Left kidney (tissue), 2 donors: ENCODE results near the gene OMP. TPM values are rescaled to one million over a fixed set of nuclear protein-coding genes. Genes with fewer than 3 reads are reported as not detected.

Experiments used
- DNase-seq: peaks from one replicate; pipeline ENCODE4 v3.0.0-alpha.2; 2013
- polyA plus RNA-seq: library from polyadenylated mRNA; unstranded; fragments of 120-200 nt; gene quantifications from one replicate; pipeline ENCODE4 v1.2.1, GENCODE V29; 2013; ENCODE audit not compliant: insufficient read length

OMP gene
- polyA plus RNA-seq, 1 donor = not detected

DNA sequence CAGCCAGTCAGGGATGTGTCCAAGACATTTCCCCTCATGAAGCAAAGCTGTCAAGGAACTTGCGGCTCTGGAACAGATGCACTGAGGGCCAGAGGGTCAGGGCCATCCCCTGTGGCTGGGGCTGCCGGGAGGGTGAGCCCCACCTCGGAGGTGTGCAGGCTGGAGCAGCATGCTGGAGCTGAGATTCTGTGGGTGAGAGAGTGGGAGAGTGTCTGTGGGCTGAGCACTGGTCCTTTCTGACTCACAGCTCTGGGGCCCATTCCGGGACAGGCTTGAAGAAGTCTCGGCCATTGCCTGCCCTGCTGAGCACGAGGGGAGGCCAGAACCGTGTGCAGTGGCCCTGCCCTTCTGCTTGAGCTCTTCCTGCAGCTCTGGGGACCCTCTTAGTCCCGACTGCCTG lies 2.1 kb downstream of the OMP start:
- no peak for DNase-seq

GRCh38 chr11:77106321-77106720 lies 3.7 kb downstream of the OMP start:
- DNase-seq = no peak

- DNase-seq = no peak
These were observed 4.1 kb downstream of the OMP start for GRCh38 chr11:77106759-77107158.

DNA sequence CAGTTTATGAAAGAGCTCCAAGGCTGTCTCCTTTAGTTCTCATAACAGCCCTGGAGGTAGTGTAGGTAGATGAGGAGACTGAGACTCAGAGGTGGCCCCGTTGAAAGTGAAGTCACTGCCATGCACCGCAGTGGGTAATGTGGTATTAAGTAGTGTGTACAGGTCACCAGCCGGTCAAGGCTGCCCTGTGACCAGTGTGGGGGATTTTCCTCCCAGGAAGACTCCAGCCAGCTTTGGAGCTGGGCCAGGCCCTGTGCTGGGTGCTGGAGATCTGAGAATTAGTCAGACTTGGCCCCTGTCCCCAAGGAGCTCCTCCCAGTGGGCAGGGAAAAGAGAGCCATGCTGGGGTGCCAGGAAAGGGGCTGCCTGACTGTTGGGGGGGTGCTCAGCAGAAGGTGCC lies 5.3 kb downstream of the OMP start:
- DNase-seq = no peak

- no peak for DNase-seq
These were observed 5.8 kb downstream of the OMP start for GRCh38 chr11:77108436-77108835.

DNA sequence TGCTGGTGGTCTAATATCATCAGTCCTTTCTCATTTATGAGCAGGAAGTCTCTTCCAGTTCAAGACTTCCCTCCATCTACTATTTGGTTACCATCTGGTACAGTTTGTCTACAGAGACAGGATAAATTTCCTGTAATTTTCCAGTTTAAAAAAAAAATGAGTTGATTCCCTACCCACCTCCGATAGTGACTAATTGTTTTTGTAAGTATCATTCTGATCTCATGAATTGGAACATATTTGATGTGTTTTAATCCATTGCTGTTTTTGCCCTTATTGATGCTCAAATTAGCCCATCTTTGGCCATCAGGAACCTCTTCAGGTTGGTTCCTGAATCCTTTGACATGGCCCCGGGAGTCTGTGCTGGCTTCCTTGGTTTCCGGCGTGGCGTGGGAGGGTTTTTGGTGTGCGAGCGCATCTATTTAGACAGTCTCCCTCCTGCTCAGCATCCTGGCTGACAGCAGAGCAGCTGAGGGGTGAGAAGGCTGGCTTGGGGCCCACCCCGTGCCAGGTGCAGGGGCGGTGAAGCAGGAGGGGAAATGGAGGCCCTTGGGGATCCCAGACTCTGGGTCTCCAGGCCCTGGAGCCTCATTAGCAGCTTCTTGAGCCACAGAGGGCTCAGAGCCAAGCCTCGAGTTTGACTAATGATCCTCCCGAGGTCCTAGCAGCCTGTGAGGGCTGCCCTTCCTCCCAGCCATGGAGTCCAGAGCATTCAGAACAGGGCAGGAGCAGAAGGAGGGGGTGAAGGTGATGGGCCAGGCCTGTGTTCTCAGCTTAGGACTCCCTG lies 6.8 kb downstream of the OMP start:
- DNase-seq = no peak

DNA sequence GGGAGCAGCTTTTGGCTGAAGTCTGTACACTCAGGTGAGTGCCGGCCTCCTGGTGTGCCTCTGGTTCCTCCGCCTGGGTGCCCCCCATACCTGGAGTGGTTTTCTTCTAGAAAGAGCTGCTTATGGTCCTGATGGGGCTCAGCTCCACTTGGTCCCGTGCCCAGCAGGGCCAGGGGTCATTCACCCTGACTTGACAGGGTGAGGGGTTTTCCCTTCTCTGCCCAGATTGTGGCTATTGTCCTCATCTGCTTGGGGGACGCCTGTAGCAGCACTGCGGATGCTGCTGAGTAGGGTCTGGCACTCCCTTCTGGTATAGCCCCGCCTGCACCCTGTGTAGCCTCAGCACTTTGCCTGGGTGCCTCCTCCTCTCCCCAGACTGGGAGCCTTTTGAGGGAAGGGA lies 8.2 kb downstream of the OMP start:
- no peak for DNase-seq

DNA sequence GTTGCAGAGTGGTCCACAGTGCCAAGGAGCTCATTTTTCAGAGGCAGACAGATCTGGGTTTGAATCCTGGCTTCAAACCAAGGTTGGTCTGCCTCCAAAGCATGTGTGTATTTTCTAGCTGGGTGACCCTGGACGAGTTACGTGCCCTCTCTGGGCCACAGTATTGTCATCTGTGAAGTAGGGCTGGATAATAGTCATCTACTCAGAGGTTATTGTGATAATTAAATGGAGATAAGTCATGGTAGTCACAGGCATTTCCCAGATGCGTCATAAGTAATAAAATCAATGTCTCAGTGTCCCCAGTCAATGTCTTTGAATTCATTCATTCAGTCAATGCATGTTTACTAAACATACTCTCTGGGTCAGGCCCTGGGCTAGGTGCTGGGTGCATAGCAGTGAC lies 8.6 kb downstream of the OMP start:
- no peak for DNase-seq

DNA sequence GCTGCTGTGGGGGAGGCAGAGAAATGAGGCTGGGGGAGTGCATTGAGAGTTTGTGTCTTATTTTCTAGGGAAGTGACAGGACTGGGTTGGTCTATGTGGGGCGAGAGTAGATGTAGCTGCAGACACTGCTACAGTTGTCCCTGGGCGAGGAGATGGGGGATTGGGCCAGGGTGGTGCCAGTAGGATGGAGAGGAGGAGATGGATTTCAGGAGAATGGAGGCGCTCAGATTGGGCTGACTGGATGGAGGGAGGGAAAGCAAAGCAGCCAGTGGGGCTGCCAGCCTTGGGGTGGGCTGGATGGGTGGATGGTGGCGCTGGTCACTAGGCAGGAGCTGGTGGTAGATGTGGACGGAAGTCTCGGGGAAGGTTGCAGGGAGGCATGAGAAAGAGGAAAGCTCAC lies 9.3 kb downstream of the OMP start:
- DNase-seq = no peak

DNA sequence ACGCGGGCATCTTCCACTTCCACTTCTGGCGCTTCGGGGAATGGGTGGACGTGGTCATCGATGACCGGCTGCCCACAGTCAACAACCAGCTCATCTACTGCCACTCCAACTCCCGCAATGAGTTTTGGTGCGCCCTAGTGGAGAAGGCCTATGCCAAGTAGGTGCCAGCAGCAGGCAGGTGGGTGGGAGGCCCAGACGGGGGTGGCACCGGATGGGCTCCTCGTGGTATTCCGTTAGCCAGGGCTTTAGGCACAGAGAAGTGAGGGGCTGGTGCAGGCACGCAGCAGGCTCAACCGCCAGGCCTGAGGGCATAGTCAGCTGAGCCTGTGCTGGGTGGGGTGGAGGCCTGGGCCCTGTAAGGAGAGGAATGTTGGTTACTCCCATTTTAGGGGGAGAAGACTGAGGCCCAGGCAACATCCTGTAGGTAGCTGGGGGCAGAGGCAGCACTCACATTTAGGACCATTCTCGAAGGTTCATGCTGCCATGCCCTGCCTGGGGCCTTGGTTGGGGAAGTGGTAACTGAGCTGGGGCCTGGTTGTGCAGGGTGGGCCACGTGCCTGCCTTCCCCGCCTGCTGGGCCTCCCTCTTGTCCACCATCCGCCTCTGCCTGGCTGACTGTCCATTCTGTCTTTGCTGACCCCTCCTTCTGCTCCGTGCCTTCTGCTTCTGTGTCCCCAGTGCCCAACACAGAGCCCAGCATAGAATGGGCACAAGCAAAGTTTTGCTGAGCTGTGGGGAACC lies 10.2 kb downstream of the OMP start:
- DNase-seq = no peak

GRCh38 chr11:77113382-77114088 lies 10.9 kb downstream of the OMP start:
- DNase-seq = no peak

DNA sequence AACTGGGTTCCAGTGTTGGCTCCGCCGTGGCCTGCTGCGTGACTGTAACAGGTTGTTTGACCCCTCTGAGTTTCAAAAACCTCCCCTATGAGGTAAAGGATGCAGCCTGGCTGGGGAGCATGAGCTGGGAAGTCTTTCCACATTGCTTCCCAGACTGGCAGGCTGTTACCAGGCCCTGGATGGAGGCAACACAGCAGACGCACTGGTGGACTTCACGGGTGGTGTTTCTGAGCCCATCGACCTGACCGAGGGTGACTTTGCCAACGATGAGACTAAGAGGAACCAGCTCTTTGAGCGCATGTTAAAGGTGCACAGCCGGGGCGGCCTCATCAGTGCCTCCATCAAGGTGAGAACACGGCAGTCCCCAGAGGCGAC lies 11.4 kb downstream of the OMP start:
- no peak for DNase-seq

GRCh38 chr11:77115181-77115611 lies 12.6 kb downstream of the OMP start:
- no peak for DNase-seq

- no peak for DNase-seq
These were observed 13.3 kb downstream of the OMP start for GRCh38 chr11:77115956-77116355.

DNA sequence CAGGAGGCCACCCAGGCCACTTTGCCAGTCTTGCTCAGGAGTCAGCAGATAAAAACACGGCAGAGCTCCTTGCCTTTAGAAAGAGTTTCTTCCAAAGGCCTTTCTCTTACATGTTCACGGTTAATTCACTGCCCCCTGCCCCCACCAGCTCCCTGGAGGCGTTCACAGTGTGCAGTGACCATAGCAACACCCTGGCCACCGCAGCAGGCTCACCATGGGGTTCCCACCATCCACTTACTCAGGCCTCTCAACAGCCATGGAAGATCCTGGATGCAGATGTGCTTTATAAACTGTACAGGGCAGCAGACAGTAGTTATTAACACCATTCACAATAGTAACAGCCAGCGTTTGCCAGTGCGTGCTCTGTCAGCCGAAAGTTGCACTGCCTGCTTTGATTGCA lies 14.9 kb downstream of the OMP start:
- no peak for DNase-seq

GRCh38 chr11:77118086-77118485 lies 15.4 kb downstream of the OMP start:
- no peak for DNase-seq

- no peak for DNase-seq
These were observed 16.3 kb downstream of the OMP start for GRCh38 chr11:77118971-77119370.

DNA sequence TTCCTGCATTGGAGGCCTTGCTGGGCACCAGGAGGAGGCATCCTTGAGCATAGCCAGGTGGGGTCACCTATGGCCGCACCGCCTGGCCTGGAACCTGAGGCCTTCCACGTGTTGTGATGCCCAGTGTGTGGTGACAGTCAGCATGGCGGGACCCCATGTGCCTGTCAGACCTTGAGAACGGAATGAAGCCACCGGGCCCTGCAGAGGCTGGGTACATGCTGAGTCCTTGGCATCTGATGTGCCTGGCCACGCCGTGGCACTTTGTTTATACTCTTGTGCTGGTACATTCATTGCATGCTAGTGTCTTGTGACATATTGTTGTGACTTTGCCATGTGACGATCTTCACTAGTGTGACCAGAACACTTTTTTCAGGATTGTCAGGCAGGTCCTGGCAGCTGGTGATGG lies 16.9 kb downstream of the OMP start:
- no peak for DNase-seq

GRCh38 chr11:77120571-77120970 lies 17.9 kb downstream of the OMP start:
- DNase-seq = no peak

- no peak for DNase-seq
These were observed 18.5 kb downstream of the OMP start for GRCh38 chr11:77121096-77121640.

DNA sequence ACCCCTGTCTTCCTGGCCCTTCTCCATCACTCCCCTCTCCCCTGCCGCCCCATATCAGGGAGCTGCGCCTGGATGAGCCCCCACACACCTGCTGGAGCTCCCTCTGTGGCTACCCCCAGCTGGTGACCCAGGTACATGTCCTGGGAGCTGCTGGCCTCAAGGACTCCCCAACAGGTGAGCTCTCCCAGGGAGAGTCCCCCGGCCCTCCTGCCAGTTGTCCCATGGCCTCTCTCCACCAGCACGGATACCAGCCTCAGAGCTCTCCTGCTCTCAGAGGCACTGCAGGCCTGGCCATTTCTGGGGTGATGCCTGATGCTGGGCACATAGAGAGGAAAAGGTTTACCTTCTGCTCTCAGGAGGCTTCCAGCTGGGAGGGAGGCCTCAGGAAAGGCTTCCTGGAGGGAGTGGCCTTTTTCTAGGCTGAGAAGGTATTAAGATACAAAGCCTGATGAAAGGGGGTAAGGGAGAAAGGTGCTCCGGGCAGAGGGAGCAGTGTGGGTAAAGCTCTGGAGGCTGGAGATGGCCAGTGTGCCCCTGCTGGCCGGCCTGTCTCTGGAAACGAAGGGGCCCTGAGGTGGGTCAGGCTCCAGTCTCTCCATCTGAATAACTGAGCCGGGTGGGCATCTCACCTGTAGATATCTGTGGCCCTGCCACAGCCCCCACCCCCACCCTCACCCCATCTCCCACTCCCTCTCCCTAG lies 19.4 kb downstream of the OMP start:
- no peak for DNase-seq

DNA sequence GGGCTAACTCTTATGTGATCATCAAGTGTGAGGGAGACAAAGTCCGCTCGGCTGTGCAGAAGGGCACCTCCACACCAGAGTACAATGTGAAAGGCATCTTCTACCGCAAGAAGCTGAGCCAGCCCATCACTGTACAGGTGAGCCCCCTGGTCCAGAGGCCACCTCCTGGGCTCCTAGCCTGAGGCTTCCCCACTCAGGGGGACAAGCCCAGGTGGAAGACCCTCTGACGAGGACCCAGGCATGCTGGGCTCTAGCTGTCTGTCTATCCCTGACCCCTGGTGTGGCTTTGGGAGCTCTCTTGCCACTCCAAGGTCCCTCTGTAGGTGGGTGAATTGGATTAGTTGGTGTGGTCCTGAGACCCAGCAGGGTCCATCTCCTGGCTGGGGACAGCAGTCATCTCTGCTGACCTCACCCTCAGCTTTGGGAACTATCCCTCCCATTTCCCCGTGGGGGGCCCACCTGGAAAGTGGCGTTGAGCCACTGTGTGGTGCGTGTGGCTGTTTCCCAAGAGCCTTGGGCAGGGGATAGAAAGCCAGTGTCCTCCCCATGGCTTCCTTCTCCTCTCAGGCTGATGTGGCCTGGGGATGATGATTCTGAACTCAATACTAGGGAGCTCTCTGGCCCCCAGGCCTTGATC lies 20.1 kb downstream of the OMP start:
- no peak for DNase-seq
